HG03442 (cell line): ENCODE measurements around the gene KIFC3.
"Not testable (repeated sequence)": the region's sequence is repeated elsewhere in the genome, so short reads cannot be mapped to it uniquely, and the experiment has no call there.

ENCODE experiments used
- ATAC-seq: cut with Tn5 transposase; IDR thresholded peaks from one replicate; pipeline ENCODE4 v1.9.1; 2021; ENCODE audit warnings: mild to moderate bottlenecking, moderate library complexity; ENCODE audit not compliant: unreplicated experiment

The KIFC3 gene

GRCh38 chr16:57802341-57803133 is at the start of gene KIFC3:
KIFC3 (minus strand) TSS chr16:57802491; CDS start chr16:57798243, 4,248 bp downstream.
- ATAC-seq = no peak

- no peak for ATAC-seq
Measured at GRCh38 chr16:57848181-57848580, 45.9 kb upstream of the KIFC3 start.

- not testable (repeated sequence) for ATAC-seq
Measured at GRCh38 chr16:57846931-57847330, 44.6 kb upstream of the KIFC3 start.

- ATAC-seq = no peak
Measured at GRCh38 chr16:57846078-57846697, 43.9 kb upstream of the KIFC3 start.

GRCh38 chr16:57845115-57845514 is 42.8 kb upstream of the KIFC3 start:
- no peak for ATAC-seq

GRCh38 chr16:57844416-57845030 is 42.2 kb upstream of the KIFC3 start:
- no peak for ATAC-seq

- ATAC-seq = no peak
Measured at GRCh38 chr16:57843400-57843799, 41.1 kb upstream of the KIFC3 start.

GRCh38 chr16:57842601-57843000 is 40.3 kb upstream of the KIFC3 start:
- ATAC-seq = no peak

GRCh38 chr16:57840833-57841232 is 38.5 kb upstream of the KIFC3 start:
- ATAC-seq = no peak

GRCh38 chr16:57838161-57838560 is 35.9 kb upstream of the KIFC3 start:
- ATAC-seq = no peak

- no peak for ATAC-seq
Measured at GRCh38 chr16:57837305-57838125, 35.2 kb upstream of the KIFC3 start.

GRCh38 chr16:57835439-57835838 is 33.1 kb upstream of the KIFC3 start:
- not testable (repeated sequence) for ATAC-seq

GRCh38 chr16:57834936-57835335 is 32.6 kb upstream of the KIFC3 start:
- no peak for ATAC-seq

GRCh38 chr16:57830890-57831484 is 28.7 kb upstream of the KIFC3 start:
- ATAC-seq = no peak

GRCh38 chr16:57829969-57830360 is 27.7 kb upstream of the KIFC3 start:
- ATAC-seq = no peak

- ATAC-seq = no peak
Measured at GRCh38 chr16:57828272-57829161, 26.2 kb upstream of the KIFC3 start.

- no peak for ATAC-seq
Measured at GRCh38 chr16:57826706-57827625, 24.7 kb upstream of the KIFC3 start.

- no peak for ATAC-seq
Measured at GRCh38 chr16:57826052-57826451, 23.8 kb upstream of the KIFC3 start.
